NCI-H524 (cell line): Measurements from ENCODE around the gene TMEM45A.
"Not testable (repeated sequence)": the region's sequence is repeated elsewhere in the genome, so short reads cannot be mapped to it uniquely, and the experiment has no call there.

ENCODE experiments used
- DNase-seq, 2 experiments: peaks; one replicate each; lab custom pipeline; 2025; lab: John Stamatoyannopoulos, UW

The TMEM45A gene

GRCh38 chr3:100483529-100483928 lies 8.9 kb upstream of the TMEM45A start:
- DNase-seq, result no peak

- DNase-seq, result no peak
These were observed 5.6 kb upstream of the TMEM45A start for GRCh38 chr3:100486808-100487207.

GRCh38 chr3:100489118-100489517 lies 3.3 kb upstream of the TMEM45A start:
- no peak for DNase-seq

GRCh38 chr3:100496711-100497261 lies 4.4 kb downstream of the TMEM45A start:
- DNase-seq, result no peak

GRCh38 chr3:100499651-100500050 lies 7.2 kb downstream of the TMEM45A start:
- no peak for DNase-seq

GRCh38 chr3:100500320-100500880 lies 8.0 kb downstream of the TMEM45A start:
- no peak for DNase-seq

- DNase-seq, result no peak
These were observed 11.0 kb downstream of the TMEM45A start for GRCh38 chr3:100503448-100503847.

- no peak for DNase-seq
These were observed 13.9 kb downstream of the TMEM45A start for GRCh38 chr3:100506355-100506754.

- not testable (repeated sequence) for DNase-seq
These were observed 17.4 kb downstream of the TMEM45A start for GRCh38 chr3:100509818-100510217.

- no peak for DNase-seq
These were observed 23.8 kb downstream of the TMEM45A start for GRCh38 chr3:100516232-100516631.

GRCh38 chr3:100516838-100517237 lies 24.4 kb downstream of the TMEM45A start:
- no peak for DNase-seq

- no peak for DNase-seq
These were observed 24.9 kb downstream of the TMEM45A start for GRCh38 chr3:100517276-100517675.

- no peak for DNase-seq
These were observed 25.8 kb downstream of the TMEM45A start for GRCh38 chr3:100518244-100518643.

GRCh38 chr3:100518983-100519382 lies 26.6 kb downstream of the TMEM45A start:
- DNase-seq, result no peak

- DNase-seq, result no peak
These were observed 29.0 kb downstream of the TMEM45A start for GRCh38 chr3:100521439-100521845.

- DNase-seq, result no peak
These were observed 29.7 kb downstream of the TMEM45A start for GRCh38 chr3:100522125-100522524.

GRCh38 chr3:100523050-100523760 lies 30.8 kb downstream of the TMEM45A start:
- no peak for DNase-seq

- DNase-seq, result peak in 1 of 2 experiments; percentile 29
These were observed 33.6 kb downstream of the TMEM45A start for GRCh38 chr3:100525753-100526612.

- DNase-seq, result no peak
These were observed 34.4 kb downstream of the TMEM45A start for GRCh38 chr3:100526613-100527346.

- DNase-seq, result no peak
These were observed 34.9 kb downstream of the TMEM45A start for GRCh38 chr3:100527347-100527735.

GRCh38 chr3:100531093-100531492 lies 38.7 kb downstream of the TMEM45A start:
- no peak for DNase-seq

- DNase-seq, result no peak
These were observed 40.0 kb downstream of the TMEM45A start for GRCh38 chr3:100532411-100532810.
